Lower leg skin (tissue), 3 donors: ENCODE measurements around the gene ZC3H7A.

Source experiments
- CTCF ChIP-seq, 3 donors: fragments of 450-650 bp; IDR thresholded peaks; one replicate each; pipeline ENCODE4 v1.5.1; 2016; ENCODE audit warnings: antibody characterized with exemption in 3 of 3, mild to moderate bottlenecking in 3 of 3, moderate library complexity in 2 of 3
- POLR2A ChIP-seq, 2 donors: fragments of 450-650 bp; IDR thresholded peaks; one replicate each; pipeline ENCODE4 v1.6.1; 2016 to 2017; ENCODE audit warnings: antibody characterized with exemption in 2 of 2, mild to moderate bottlenecking in 1 of 2, moderate library complexity in 1 of 2

GRCh38 chr16:11738742-11739544 lies 58.1 kb downstream of the ZC3H7A start:
- TF ChIP-seq CTCF (IDR thresholded peaks at IDR 0.05) (no peak), POLR2A (IDR thresholded peaks at IDR 0.05) (no peak)
